Neuronal stem cell (in vitro differentiated cells): Measurements from ENCODE around the gene TCN2.

ENCODE experiments used
- DNase-seq: peaks from one replicate; pipeline ENCODE4 v3.0.0-alpha.2; 2013; ENCODE audit warnings: low spot score
- H2AFZ ChIP-seq: one replicate; pipeline ENCODE4 v1.6.1; 2013; ENCODE audit warnings: mild to moderate bottlenecking, low read length, inconsistent platforms
- H2AK5ac ChIP-seq: 2 replicates; pipeline ENCODE4 v1.6.1; 2013; ENCODE audit warnings: low read depth, mild to moderate bottlenecking, inconsistent platforms, low read length, moderate library complexity, mixed read lengths
- H2BK120ac ChIP-seq: 2 replicates; pipeline ENCODE4 v1.6.1; 2013; ENCODE audit warnings: low read depth, mild to moderate bottlenecking, inconsistent platforms, low read length, moderate library complexity, mixed read lengths
- H2BK12ac ChIP-seq: one replicate; pipeline ENCODE4 v1.6.1; 2013; ENCODE audit warnings: low read length, inconsistent platforms
- H2BK15ac ChIP-seq: 2 replicates; pipeline ENCODE4 v1.6.1; 2013; ENCODE audit warnings: mild to moderate bottlenecking, low read length, inconsistent platforms, mixed read lengths
- H2BK5ac ChIP-seq: one replicate; pipeline ENCODE4 v1.6.1; 2013; ENCODE audit warnings: inconsistent platforms, mild to moderate bottlenecking, low read length, moderate library complexity
- H3K14ac ChIP-seq: one replicate; pipeline ENCODE4 v1.6.1; 2013; ENCODE audit warnings: low read length, inconsistent platforms
- H3K18ac ChIP-seq: 2 replicates; pipeline ENCODE4 v1.6.1; 2013; ENCODE audit warnings: low read length, inconsistent platforms
- H3K23ac ChIP-seq: 2 replicates; pipeline ENCODE4 v1.6.1; 2013; ENCODE audit warnings: low read depth, mild to moderate bottlenecking, mixed read lengths, low read length, inconsistent platforms; ENCODE audit not compliant: poor library complexity
- H3K27ac ChIP-seq: replicated peaks from 3 replicates; pipeline ENCODE4 v1.5.1; 2013; ENCODE audit warnings: low read length, inconsistent platforms
- H3K27me3 ChIP-seq, 3 experiments: 2 replicates each; pipeline ENCODE4 v1.6.1; 2013; ENCODE audit warnings: low read length in 3 of 3, mild to moderate bottlenecking in 2 of 3, inconsistent platforms in 1 of 3, low read depth in 1 of 3, mixed read lengths in 1 of 3, moderate library complexity in 1 of 3; ENCODE audit not compliant: control insufficient read depth in 3 of 3, insufficient read depth in 3 of 3
- H3K36me3 ChIP-seq, 2 donors: replicated peaks in 1 of 2; 2 replicates each; pipeline ENCODE4 v1.6.1; 2013; ENCODE audit warnings: low read length in 2 of 2; ENCODE audit not compliant: control insufficient read depth in 2 of 2, insufficient read depth in 2 of 2
- H3K4ac ChIP-seq: 2 replicates; pipeline ENCODE4 v1.6.1; 2013; ENCODE audit warnings: inconsistent platforms, mild to moderate bottlenecking, low read length, moderate library complexity
- H3K4me1 ChIP-seq, 2 donors: 1 replicate in 1 of 2; 2 replicates in 1 of 2; pipeline ENCODE4 v1.6.1; 2013; ENCODE audit warnings: low read length in 2 of 2, low read depth in 1 of 2; ENCODE audit not compliant: control insufficient read depth in 2 of 2, insufficient read depth in 1 of 2
- H3K4me2 ChIP-seq: one replicate; pipeline ENCODE4 v1.6.1; 2013; ENCODE audit warnings: mild to moderate bottlenecking, low read length, inconsistent platforms; ENCODE audit not compliant: insufficient read depth, poor library complexity, severe bottlenecking
- H3K4me3 ChIP-seq, 2 donors: 2 replicates each; pipeline ENCODE4 v1.5.1; 2013; ENCODE audit warnings: low read length in 2 of 2, mild to moderate bottlenecking in 2 of 2, inconsistent platforms in 1 of 2, moderate library complexity in 1 of 2
- H3K79me1 ChIP-seq: one replicate; pipeline ENCODE4 v1.6.1; 2013; ENCODE audit warnings: low read depth, mild to moderate bottlenecking, inconsistent platforms, low read length, moderate library complexity
- H3K9ac ChIP-seq: one replicate; pipeline ENCODE4 v1.6.1; 2013; ENCODE audit warnings: mild to moderate bottlenecking, low read depth, low read length, inconsistent platforms; ENCODE audit not compliant: poor library complexity
- H3K9me3 ChIP-seq, 2 donors: replicated peaks in 1 of 2; 2 replicates each; pipeline versions ENCODE3 to v1.6.1; 2013; ENCODE audit warnings: low read length in 2 of 2, mild to moderate bottlenecking in 2 of 2, inconsistent platforms in 1 of 2, low read depth in 1 of 2, mixed read lengths in 1 of 2, moderate library complexity in 1 of 2; ENCODE audit not compliant: control insufficient read depth in 2 of 2, insufficient read depth in 1 of 2
- H4K8ac ChIP-seq: one replicate; pipeline ENCODE4 v1.6.1; 2013; ENCODE audit warnings: low read depth, mild to moderate bottlenecking, inconsistent platforms, low read length, moderate library complexity
- H4K91ac ChIP-seq: one replicate; pipeline ENCODE4 v1.6.1; 2013; ENCODE audit warnings: low read length, low read depth, mild to moderate bottlenecking, inconsistent platforms; ENCODE audit not compliant: poor library complexity
- WGBS, 2 donors: extraction: QIAGEN DNeasy Blood & Tissue Kit; methylation state at CpG; one replicate each; pipeline ENCODE4 v1.1.7; 2013; ENCODE audit warnings: missing lambda C conversion rate in 2 of 2, mixed read lengths in 1 of 2; ENCODE audit not compliant: insufficient read length in 2 of 2, insufficient replicate concordance in 1 of 2; ENCODE audit errors: extremely low coverage in 2 of 2; 5-methylcytosine and 5-hydroxymethylcytosine counted together

The TCN2 gene

DNA sequence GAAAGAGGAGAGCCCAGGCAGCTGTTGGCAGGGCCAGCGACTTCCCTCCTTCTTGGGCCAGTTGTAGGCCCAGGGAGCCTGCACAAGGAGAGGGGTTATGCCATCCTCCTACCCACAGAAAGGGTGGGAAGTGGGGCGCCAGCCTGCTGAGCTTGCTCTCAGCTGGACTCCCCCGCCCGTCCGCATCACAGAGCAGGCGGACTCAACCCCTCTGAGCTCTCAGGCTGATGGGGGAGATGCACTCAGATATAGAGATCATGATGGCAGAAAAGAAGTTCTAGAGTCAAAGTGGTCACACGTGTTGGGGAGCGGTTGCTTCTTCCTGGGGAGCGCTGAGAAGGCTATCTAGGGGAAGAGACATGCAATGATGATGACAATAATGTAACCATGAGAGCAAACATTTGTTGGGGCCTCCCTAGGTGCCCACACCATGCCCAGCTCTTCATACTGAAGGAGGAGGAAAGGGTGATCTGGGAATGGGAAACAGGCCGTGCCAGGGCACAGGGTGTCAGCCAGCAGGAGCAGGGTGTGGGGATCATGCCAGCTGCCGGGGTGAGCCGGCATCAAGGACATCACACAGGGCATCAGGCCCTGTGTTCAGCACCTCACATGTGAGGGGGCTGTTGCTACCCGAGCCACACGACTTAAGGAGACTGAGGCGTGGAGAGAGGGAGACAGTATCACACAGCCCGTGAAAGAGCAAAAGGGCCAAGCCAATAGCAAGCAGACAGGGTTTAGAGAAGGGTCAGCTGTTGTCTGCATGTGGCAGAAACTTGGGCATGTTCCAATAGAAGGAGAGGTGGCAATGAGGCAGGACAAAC lies 36.3 kb downstream of the TCN2 start:
- no CpG with 5 or more reads among the region's 16 CpGs for WGBS, 2 donors
- Histone ChIP-seq H3K4me2 (no peak overlapping the region), H3K9me3 (no peaks in the 10 kb centered on the region), H2BK120ac (no peak overlapping the region), H3K23ac (peak overlapping the region; percentile 65), H3K27me3 (no peaks in the 10 kb centered on the region), H3K4me1 (no peaks in the 10 kb centered on the region), H3K4me3 (no peak overlapping the region), H3K36me3 (no peaks in the 10 kb centered on the region), H3K79me1 (peaks cover 2% of the 10 kb centered on the region), H3K4ac (peak overlapping the region; percentile 23), H4K91ac (peak overlapping the region; percentile 56), H3K14ac (peak overlapping the region; percentile 94), H2AFZ (no peak overlapping the region), H3K9ac (peak overlapping the region; percentile 60), H4K8ac (no peak overlapping the region), H2AK5ac (no peak overlapping the region), H3K27ac (no peak overlapping the region), H2BK5ac (no peak overlapping the region), H3K18ac (peak overlapping the region; percentile 48), H2BK15ac (no peak overlapping the region), H2BK12ac (no peak overlapping the region)
- DNase-seq = no peak

DNA sequence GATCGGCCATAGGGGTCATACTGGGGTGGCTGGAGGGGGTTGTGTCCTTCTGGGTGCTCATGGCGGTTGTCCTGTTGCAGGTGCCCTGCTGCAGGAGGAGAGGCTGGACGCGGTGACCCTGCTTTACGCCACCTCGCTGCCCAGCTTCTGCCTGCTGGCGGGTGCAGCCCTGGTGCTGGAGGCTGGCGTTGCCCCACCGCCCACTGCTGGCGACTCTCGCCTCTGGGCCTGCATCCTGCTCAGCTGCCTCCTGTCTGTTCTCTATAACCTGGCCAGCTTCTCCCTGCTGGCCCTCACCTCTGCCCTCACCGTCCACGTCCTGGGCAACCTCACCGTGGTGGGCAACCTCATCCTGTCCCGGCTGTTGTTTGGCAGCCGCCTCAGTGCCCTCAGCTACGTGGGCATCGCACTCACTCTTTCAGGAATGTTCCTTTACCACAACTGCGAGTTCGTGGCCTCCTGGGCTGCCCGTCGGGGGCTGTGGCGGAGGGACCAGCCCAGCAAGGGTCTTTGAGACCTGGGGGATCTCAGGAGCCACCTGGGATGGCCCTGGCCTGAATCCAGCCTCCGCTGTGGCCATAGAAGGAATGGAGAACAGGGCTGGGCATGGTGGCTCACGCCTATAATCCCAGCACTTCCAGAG lies 39.7 kb downstream of the TCN2 start:
- Histone ChIP-seq H2BK12ac (no peak overlapping the region), H3K18ac (peak overlapping the region; percentile 87), H2BK5ac (no peak overlapping the region), H2BK120ac (no peak overlapping the region), H4K91ac (no peak overlapping the region), H3K9ac (peak overlapping the region; percentile 72), H3K36me3 (no peaks in the 10 kb centered on the region), H3K9me3 (no peaks in the 10 kb centered on the region), H3K79me1 (no peaks in the 10 kb centered on the region), H2AFZ (no peak overlapping the region), H3K27ac (no peak overlapping the region), H3K23ac (peak overlapping the region; percentile 67), H3K4me3 (peak overlapping the region in 1 of 2 donors; percentile 33), H3K4ac (no peak overlapping the region), H4K8ac (no peak overlapping the region), H2BK15ac (no peak overlapping the region), H3K27me3 (no peaks in the 10 kb centered on the region), H2AK5ac (no peak overlapping the region), H3K4me1 (no peaks in the 10 kb centered on the region), H3K14ac (no peak overlapping the region), H3K4me2 (no peak overlapping the region)
- DNase-seq = no peak
- WGBS, 2 donors = no CpG with 5 or more reads among the region's 25 CpGs

GRCh38 chr22:30647536-30647935 lies 40.6 kb downstream of the TCN2 start:
- no peak overlapping the region for H3K14ac ChIP-seq
- no peak overlapping the region for H3K4me2 ChIP-seq
- H2AFZ ChIP-seq = no peak overlapping the region
- H3K4me1 ChIP-seq = no peaks in the 10 kb centered on the region
- H3K4me3 ChIP-seq = no peak overlapping the region
- H3K36me3 ChIP-seq = no peaks in the 10 kb centered on the region
- H3K27ac ChIP-seq = no peak overlapping the region
- H2BK120ac ChIP-seq = no peak overlapping the region
- H2BK12ac ChIP-seq = no peak overlapping the region
- H2BK15ac ChIP-seq = no peak overlapping the region
- H3K18ac ChIP-seq = no peak overlapping the region
- H3K4ac ChIP-seq = no peak overlapping the region
- H3K9me3 ChIP-seq = no peaks in the 10 kb centered on the region
- H2AK5ac ChIP-seq = no peak overlapping the region
- no peak overlapping the region for H4K91ac ChIP-seq
- no CpG with 5 or more reads among the region's 3 CpGs for whole genome bisulfite sequencing, 2 donors
- no peak overlapping the region for H4K8ac ChIP-seq
- no peak overlapping the region for H2BK5ac ChIP-seq
- no peak for DNase-seq
- no peak overlapping the region for H3K9ac ChIP-seq
- peak overlapping the region; percentile 80 for H3K23ac ChIP-seq
- no peaks in the 10 kb centered on the region for H3K27me3 ChIP-seq
- H3K79me1 ChIP-seq = no peaks in the 10 kb centered on the region

- Histone ChIP-seq H3K4me2 (no peak overlapping the region), H2BK15ac (no peak overlapping the region), H3K18ac (peak overlapping the region; percentile 57), H3K79me1 (no peaks in the 10 kb centered on the region), H3K4me1 (no peaks in the 10 kb centered on the region), H3K9ac (no peak overlapping the region), H2BK12ac (no peak overlapping the region), H3K9me3 (no peaks in the 10 kb centered on the region), H3K14ac (no peak overlapping the region), H3K27me3 (no peaks in the 10 kb centered on the region), H4K91ac (no peak overlapping the region), H3K36me3 (no peaks in the 10 kb centered on the region), H2AK5ac (no peak overlapping the region), H2BK5ac (peak overlapping the region; percentile 39), H3K23ac (no peak overlapping the region), H3K27ac (no peak overlapping the region), H3K4ac (no peak overlapping the region), H2AFZ (no peak overlapping the region), H2BK120ac (no peak overlapping the region), H3K4me3 (no peak overlapping the region), H4K8ac (no peak overlapping the region)
- WGBS, 2 donors = no CpG with 5 or more reads among the region's 3 CpGs
- DNase-seq = no peak
Observed at GRCh38 chr22:30648825-30649224, 41.9 kb downstream of the TCN2 start.
